ENCODE results near the gene ZRANB2. TPM values are rescaled to one million over a fixed set of nuclear protein-coding genes. Genes with fewer than 3 reads are reported as not detected.

ZRANB2 gene
- total and polyA plus RNA-seq, 9 of the 15 experiments (the other 6 are each of a cell fraction or from before 2014, with no cell fraction given), result 80.8 to 264 (median 157) TPM

DNA sequence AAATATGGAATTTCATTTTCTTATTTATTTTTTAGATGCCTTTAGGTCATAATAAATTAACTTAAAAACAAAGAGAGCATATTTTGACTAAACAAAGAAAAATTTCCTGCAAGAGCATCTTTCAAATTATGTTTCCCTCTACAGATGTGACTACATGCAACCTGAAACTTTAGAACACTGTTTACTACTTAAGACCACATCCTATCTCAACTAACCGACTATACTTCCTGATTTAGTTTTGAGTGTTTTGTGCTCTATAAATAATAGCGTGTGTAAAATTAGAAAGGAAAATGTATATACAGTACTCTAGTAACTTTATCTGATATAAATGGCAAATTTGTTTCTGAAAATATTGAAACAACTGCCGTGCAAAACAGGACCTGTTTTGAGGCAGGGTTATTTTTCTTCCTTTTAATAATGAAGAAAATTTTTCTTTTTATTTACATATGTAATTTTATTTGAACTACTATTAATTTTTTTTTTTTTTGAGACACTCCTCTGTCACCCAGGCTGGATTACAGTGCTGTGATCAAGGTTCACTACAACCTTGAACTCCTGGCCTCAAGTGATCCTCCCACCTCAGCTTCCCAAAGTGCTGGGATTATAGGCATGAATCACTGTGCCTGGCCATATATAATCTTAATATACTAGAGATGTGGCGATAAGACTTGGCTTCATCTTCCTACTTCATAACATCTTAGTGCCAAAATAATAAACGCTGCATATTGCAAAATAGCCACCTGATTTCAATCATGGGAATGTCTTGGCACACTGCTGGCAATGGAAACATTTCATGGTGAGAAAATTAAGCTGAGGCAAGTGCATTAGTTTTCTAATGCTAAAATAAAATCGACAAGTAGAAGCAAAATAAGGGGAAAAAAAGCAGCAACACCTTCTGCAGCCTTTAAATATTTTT is 12.3 kb downstream of the ZRANB2 start:
- ChIA-PET CTCF (ENCODE audit: low intra/inter-chr PET ratio) (interaction anchor here (0.6 kb wide), 1 partner anchor 761 kb away, joined by 4 read pairs; no protein-coding TSS in a partner anchor), POLR2A (interaction anchor here (0.7 to 1.0 kb wide), 3 partner anchors 10 to 24 kb away, joined by 4 to 6 read pairs (median 5); partner anchors contain the start of gene ZRANB2)
- in situ Hi-C loops (cut with MboI) (no loop called here), intact Hi-C loops (cut with micrococcal nuclease) (no loop called here)
- no peaks in the 10 kb centered on the region for H4K20me1 ChIP-seq (replicated peaks; ENCODE audit: control insufficient read depth, insufficient read depth, low read length)
- peaks cover 8% of the 10 kb centered on the region for H3K79me2 ChIP-seq (ENCODE audit: control insufficient read depth, insufficient read depth, low read length)
- TF ChIP-seq ARNT (IDR thresholded peaks at IDR 0.05) (no peak), IRF2 (CRISPR knock-in tag; IDR thresholded peaks at IDR 0.05) (no peak), DMBX1 (CRISPR knock-in tag; IDR thresholded peaks at IDR 0.05; ENCODE audit: borderline replicate concordance) (no peak), YY1 (IDR thresholded peaks at IDR 0.05; ENCODE audit: borderline replicate concordance in 1 of 3, control insufficient read depth in 1 of 3, extremely low read depth in 1 of 3, insufficient read depth in 3 of 3, insufficient read length in 1 of 3, insufficient replicate concordance in 2 of 3, low read depth in 1 of 3, low read length in 2 of 3) (no peak), MIER1 (IDR thresholded peaks at IDR 0.05; ENCODE audit: low read depth) (no peak), STAT5B (CRISPR knock-in tag; IDR thresholded peaks at IDR 0.05) (no peak), CBFA2T2 (conservative IDR thresholded peaks at IDR 0.05) (no peak), CAMTA2 (CRISPR knock-in tag; conservative IDR thresholded peaks at IDR 0.05) (no peak)
- H2AFZ ChIP-seq (ENCODE audit: low read depth, low read length), result no peak overlapping the region
- H3K27ac ChIP-seq (ENCODE audit: extremely low read depth, low read depth, low read length), result no peak overlapping the region
- H3K4me2 ChIP-seq (ENCODE audit: insufficient read depth, low read length), result no peak overlapping the region
- 94% methylated on average over 6 of the region's 6 CpGs for WGBS (ENCODE audit: insufficient coverage, low coverage, missing lambda C conversion rate)
- DNase-seq (ENCODE audit: extremely low read depth in 1 of 4, low spot score in 3 of 4), result no peak
- no peaks in the 10 kb centered on the region for H3K4me1 ChIP-seq (replicated peaks in 1 of 2; ENCODE audit: control insufficient read depth in 2 of 2, insufficient read depth in 2 of 2, low read length in 2 of 2)
- ATAC-seq, result no peak
- no peaks in the 10 kb centered on the region for H3K9me1 ChIP-seq (ENCODE audit: control insufficient read depth, insufficient read depth, low read length)
- BruUV-seq (replicated peaks), result no TSS peak
- no peak overlapping the region for H3K4me3 ChIP-seq
- H3K9me3 ChIP-seq (replicated peaks; ENCODE audit: control insufficient read depth, insufficient read depth, low read depth, low read length), result no peaks in the 10 kb centered on the region
- peaks cover 98% of the 10 kb centered on the region for H3K36me3 ChIP-seq (ENCODE audit: control insufficient read depth, insufficient read depth, low read length)
- no peaks in the 10 kb centered on the region for H3K27me3 ChIP-seq (ENCODE audit: control insufficient read depth in 2 of 2, insufficient read depth in 2 of 2, low read length in 2 of 2)
- no peak for FAIRE-seq
- H3K9ac ChIP-seq (ENCODE audit: insufficient read depth in 1 of 2, low read depth in 2 of 2, low read length in 2 of 2), result no peak overlapping the region

Measured in K562 (cell line).